HG03378 (cell line): ENCODE results near the gene DNALI1.
"Not testable (repeated sequence)": the region's sequence is repeated elsewhere in the genome, so short reads cannot be mapped to it uniquely, and the experiment has no call there.

Source experiments
- ATAC-seq: cut with Tn5 transposase; IDR thresholded peaks from one replicate; pipeline ENCODE4 v1.9.1; 2021; ENCODE audit warnings: mild to moderate bottlenecking, moderate library complexity; ENCODE audit not compliant: unreplicated experiment

DNALI1 gene

GRCh38 chr1:37556712-37557196 lies at the start of gene DNALI1:
TSS of gene DNALI1 (plus strand) at chr1:37556940. CDS start at chr1:37556995, 55 bp downstream.
- ATAC-seq, result no peak

GRCh38 chr1:37509181-37509580 lies 47.6 kb upstream of the DNALI1 start:
- no peak for ATAC-seq

GRCh38 chr1:37513795-37514349 lies 42.9 kb upstream of the DNALI1 start:
- no peak for ATAC-seq

GRCh38 chr1:37514350-37515184 lies 42.2 kb upstream of the DNALI1 start, which contains the start of gene MEAF6:
TSS of gene MEAF6 (minus strand) at chr1:37514766. CDS start at chr1:37514746, 20 bp downstream.
- ATAC-seq, result peak; percentile 70

GRCh38 chr1:37515185-37516034 lies 41.3 kb upstream of the DNALI1 start:
- ATAC-seq, result no peak

GRCh38 chr1:37517569-37517968 lies 39.2 kb upstream of the DNALI1 start:
- ATAC-seq, result no peak

GRCh38 chr1:37518241-37518640 lies 38.5 kb upstream of the DNALI1 start:
- not testable (repeated sequence) for ATAC-seq

GRCh38 chr1:37518929-37519328 lies 37.8 kb upstream of the DNALI1 start:
- ATAC-seq, result not testable (repeated sequence)

- ATAC-seq, result no peak
Measured at GRCh38 chr1:37519613-37520012, 37.1 kb upstream of the DNALI1 start.

GRCh38 chr1:37529888-37530287 lies 26.9 kb upstream of the DNALI1 start:
- ATAC-seq, result not testable (repeated sequence)

GRCh38 chr1:37532418-37533156 lies 24.2 kb upstream of the DNALI1 start:
- ATAC-seq, result not testable (repeated sequence)

- no peak for ATAC-seq
Measured at GRCh38 chr1:37533317-37534093, 23.2 kb upstream of the DNALI1 start.

- ATAC-seq, result no peak
Measured at GRCh38 chr1:37537378-37537777, 19.4 kb upstream of the DNALI1 start.

GRCh38 chr1:37539154-37539553 lies 17.6 kb upstream of the DNALI1 start:
- ATAC-seq, result not testable (repeated sequence)

- no peak for ATAC-seq
Measured at GRCh38 chr1:37540036-37540785, 16.5 kb upstream of the DNALI1 start.

GRCh38 chr1:37544530-37544929 lies 12.2 kb upstream of the DNALI1 start:
- ATAC-seq, result no peak

GRCh38 chr1:37545019-37545418 lies 11.7 kb upstream of the DNALI1 start:
- ATAC-seq, result no peak

GRCh38 chr1:37549341-37549740 lies 7.4 kb upstream of the DNALI1 start:
- ATAC-seq, result no peak

GRCh38 chr1:37553598-37553926 lies 3.2 kb upstream of the DNALI1 start:
- ATAC-seq, result no peak
